CD4-positive, alpha-beta T cell treated with Interleukin-15 for 1 hour (primary cell): ENCODE results near the gene ZP1.

Source experiments
- DNase-seq: peaks from one replicate; pipeline ENCODE4 v3.0.0-alpha.2; 2020

The ZP1 gene

GRCh38 chr11:60859616-60860250, 7.6 kb upstream of the ZP1 start:
- DNase-seq = no peak

GRCh38 chr11:60860943-60861342, 6.4 kb upstream of the ZP1 start:
- DNase-seq = no peak

- no peak for DNase-seq
Measured at GRCh38 chr11:60862171-60862570, 5.2 kb upstream of the ZP1 start.

- DNase-seq = no peak
Measured at GRCh38 chr11:60863550-60864521, 3.5 kb upstream of the ZP1 start.

GRCh38 chr11:60864856-60865513, 2.4 kb upstream of the ZP1 start:
- DNase-seq = no peak

GRCh38 chr11:60867871-60868681, 734 bp downstream of the ZP1 start:
- DNase-seq = no peak

GRCh38 chr11:60868682-60869450, 1.5 kb downstream of the ZP1 start:
- DNase-seq = no peak

- DNase-seq = no peak
Measured at GRCh38 chr11:60869451-60869825, 2.1 kb downstream of the ZP1 start.

GRCh38 chr11:60870276-60870675, 2.9 kb downstream of the ZP1 start:
- no peak for DNase-seq

- no peak for DNase-seq
Measured at GRCh38 chr11:60870733-60871377, 3.5 kb downstream of the ZP1 start.

- DNase-seq = no peak
Measured at GRCh38 chr11:60871378-60872061, 4.2 kb downstream of the ZP1 start.

- DNase-seq = no peak
Measured at GRCh38 chr11:60872124-60872960, 5.0 kb downstream of the ZP1 start.

GRCh38 chr11:60872961-60873524, 5.7 kb downstream of the ZP1 start:
- DNase-seq = no peak

- no peak for DNase-seq
Measured at GRCh38 chr11:60873533-60873932, 6.2 kb downstream of the ZP1 start.

GRCh38 chr11:60874421-60875365, 7.4 kb downstream of the ZP1 start:
- no peak for DNase-seq

GRCh38 chr11:60875366-60876167, 8.2 kb downstream of the ZP1 start:
- no peak for DNase-seq

- no peak for DNase-seq
Measured at GRCh38 chr11:60876168-60876485, 8.8 kb downstream of the ZP1 start.
